Transverse colon (tissue), 4 donors: ENCODE measurements around the gene SORL1. TPM values are rescaled to one million over a fixed set of nuclear protein-coding genes. Genes with fewer than 3 reads are reported as not detected.

Source experiments
- DNase-seq: peaks from one replicate; pipeline ENCODE4 v3.0.0-alpha.2; 2019
- H3K27ac ChIP-seq, 4 donors: fragments of 200-600 bp; sonication (generic); 2 replicates each; pipeline ENCODE4 v1.5.1; 2016 to 2018; ENCODE audit warnings: inconsistent platforms in 4 of 4
- H3K27me3 ChIP-seq: fragments of 200-600 bp; sonication (generic); 2 replicates; pipeline ENCODE4 v1.5.1; 2017; ENCODE audit warnings: inconsistent platforms
- H3K36me3 ChIP-seq, 4 donors: fragments of 200-600 bp; sonication (generic); 2 replicates each; pipeline ENCODE4 v1.5.1; 2017 to 2019; ENCODE audit warnings: inconsistent platforms in 4 of 4
- H3K4me1 ChIP-seq, 4 donors: fragments of 200-600 bp; sonication (generic); 2 replicates each; pipeline ENCODE4 v1.5.1; 2017 to 2020; ENCODE audit warnings: inconsistent platforms in 4 of 4
- H3K4me3 ChIP-seq, 4 donors: fragments of 200-600 bp; sonication (generic); 1 replicate in 1 of 4; 2 replicates in 3 of 4; pipeline versions ENCODE4 v1.5.1 to v1.6.1; 2017 to 2019; ENCODE audit warnings: inconsistent platforms in 4 of 4
- H3K9me3 ChIP-seq, 2 donors: fragments of 200-600 bp; sonication (generic); 2 replicates each; pipeline ENCODE4 v1.5.1; 2017 to 2019; ENCODE audit warnings: inconsistent platforms in 2 of 2
- EP300 ChIP-seq: sonication (generic); formaldehyde crosslinking; IDR thresholded peaks from one replicate; pipeline ENCODE4 v1.6.1; 2017; ENCODE audit warnings: antibody characterized with exemption, low read depth
- POLR2A ChIP-seq: fragments of 450-650 bp; IDR thresholded peaks from one replicate; pipeline ENCODE4 v1.6.1; 2016; ENCODE audit warnings: antibody characterized with exemption, mild to moderate bottlenecking, moderate library complexity
- POLR2AphosphoS5 ChIP-seq, 3 donors: sonication (generic); formaldehyde crosslinking; IDR thresholded peaks; one replicate each; pipeline ENCODE4 v1.6.1; 2016; ENCODE audit warnings: antibody characterized with exemption in 3 of 3
- WGBS, 2 donors: methylation state at CpG; one replicate each; pipeline ENCODE4 v1.1.5; 2018; ENCODE audit warnings: low coverage in 1 of 2; 5-methylcytosine and 5-hydroxymethylcytosine counted together
- in situ Hi-C, 4 donors: fragments of 200-750 bp; cut with MboI; loops; one replicate each; pipeline versions ENCODE4 v1.15.0 to v1.15.1; 2017; ENCODE audit warnings: low sequenced_read_pairs in 3 of 4, low pct_ligation_motif_present in 1 of 4, low pct_unique_long_range_greater_than_20kb in 1 of 4
- intact Hi-C: fragments of 100-400 bp; cut with DNase I; formaldehyde crosslinking; loops from one replicate; pipeline ENCODE4 v1.15.1; 2023; ENCODE audit warnings: low total_unique reads
- total RNA-seq, 4 donors: library from RNA; depleted of rRNA; stranded (reverse); fragments of >200 nt; gene quantifications; one replicate each; pipeline ENCODE4 v1.1.0, GENCODE V29; 2016
- TF ChIP-seq, protein P1 (sequence below), 5 experiments: fragments of 200-600 bp in 3 of 5; fragments of 450-650 bp in 2 of 5; sonication (generic) in 3 of 5; IDR thresholded peaks; 1 replicate in 2 of 5; 2 replicates in 3 of 5; pipeline ENCODE4 v1.5.1; 2016 to 2017; ENCODE audit warnings: antibody characterized with exemption in 5 of 5, inconsistent platforms in 3 of 5, mild to moderate bottlenecking in 2 of 5, moderate library complexity in 1 of 5

The SORL1 gene
- total RNA-seq, 4 donors from 2014 or later = 81.6 to 338 (median 129) TPM

DNA sequence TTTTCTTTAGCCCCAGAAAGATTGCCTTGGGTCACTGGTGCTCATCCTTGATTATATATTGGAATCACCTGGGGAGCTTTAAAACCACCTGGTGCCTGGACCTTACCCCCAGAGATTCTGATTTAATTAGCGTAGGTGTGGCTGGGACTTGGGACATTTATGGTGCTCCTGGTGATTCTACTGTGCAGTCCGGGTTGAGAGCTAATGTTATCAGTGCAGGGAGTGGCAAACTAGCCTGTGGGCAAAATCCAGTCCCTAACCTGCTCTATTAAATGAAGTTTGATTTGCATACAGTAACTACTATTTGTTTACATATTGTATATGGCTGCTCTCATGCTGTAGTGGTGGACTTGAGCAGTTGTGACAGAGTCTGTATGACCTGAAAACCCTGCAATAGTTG, 134.6 kb downstream of the SORL1 start:
- peaks cover 0 to 23% (median 17%) of the 10 kb centered on the region in 4 donors for H3K4me1 ChIP-seq
- TF ChIP-seq POLR2AphosphoS5 (IDR thresholded peaks at IDR 0.05) = peak in 2 of 3 donors; percentile 31 to 55
- TF ChIP-seq EP300 = no peak
- TF ChIP-seq POLR2A = no peak
- TF ChIP-seq, protein P1, sequence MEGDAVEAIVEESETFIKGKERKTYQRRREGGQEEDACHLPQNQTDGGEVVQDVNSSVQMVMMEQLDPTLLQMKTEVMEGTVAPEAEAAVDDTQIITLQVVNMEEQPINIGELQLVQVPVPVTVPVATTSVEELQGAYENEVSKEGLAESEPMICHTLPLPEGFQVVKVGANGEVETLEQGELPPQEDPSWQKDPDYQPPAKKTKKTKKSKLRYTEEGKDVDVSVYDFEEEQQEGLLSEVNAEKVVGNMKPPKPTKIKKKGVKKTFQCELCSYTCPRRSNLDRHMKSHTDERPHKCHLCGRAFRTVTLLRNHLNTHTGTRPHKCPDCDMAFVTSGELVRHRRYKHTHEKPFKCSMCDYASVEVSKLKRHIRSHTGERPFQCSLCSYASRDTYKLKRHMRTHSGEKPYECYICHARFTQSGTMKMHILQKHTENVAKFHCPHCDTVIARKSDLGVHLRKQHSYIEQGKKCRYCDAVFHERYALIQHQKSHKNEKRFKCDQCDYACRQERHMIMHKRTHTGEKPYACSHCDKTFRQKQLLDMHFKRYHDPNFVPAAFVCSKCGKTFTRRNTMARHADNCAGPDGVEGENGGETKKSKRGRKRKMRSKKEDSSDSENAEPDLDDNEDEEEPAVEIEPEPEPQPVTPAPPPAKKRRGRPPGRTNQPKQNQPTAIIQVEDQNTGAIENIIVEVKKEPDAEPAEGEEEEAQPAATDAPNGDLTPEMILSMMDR (IDR thresholded peaks at IDR 0.05) = no peak
- H3K27ac ChIP-seq = peak overlapping the region; percentile 74 to 82 (median 79)
- no peaks in the 10 kb centered on the region for H3K9me3 ChIP-seq
- in situ Hi-C loops (no loop called here), intact Hi-C loops (no loop called here)
- no peaks in the 10 kb centered on the region for H3K36me3 ChIP-seq
- H3K27me3 ChIP-seq = no peaks in the 10 kb centered on the region
- peak; percentile 68 for DNase-seq
- 56% methylated on average over 2 of the region's 2 CpGs; no CpG with 5 or more reads in 1 of the 2 donors for WGBS, 2 donors
- no peak overlapping the region for H3K4me3 ChIP-seq

DNA sequence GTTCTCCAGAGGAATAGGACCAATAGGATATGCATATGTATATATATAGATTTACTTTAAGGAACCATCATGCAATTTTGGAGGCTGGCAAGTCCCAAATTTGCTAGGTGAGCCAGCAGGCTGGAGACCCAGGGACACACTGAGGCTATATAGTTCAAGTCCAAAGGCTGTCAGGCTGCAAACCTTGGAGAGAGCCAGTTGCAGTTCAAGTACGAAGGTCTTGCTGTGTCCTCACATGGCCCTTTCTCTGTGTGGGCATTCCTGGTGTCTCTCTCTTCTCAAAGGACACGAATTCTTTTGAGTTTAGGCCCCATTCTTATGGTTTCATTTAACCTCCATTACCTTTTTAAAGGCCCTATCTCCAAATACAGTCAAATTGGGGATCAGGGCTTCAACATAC, 135.1 kb downstream of the SORL1 start:
- 20 to 51% methylated on average over 1 to 2 of the region's 2 CpGs for WGBS, 2 donors
- peak; percentile 37 for DNase-seq
- peak overlapping the region; percentile 47 to 79 (median 74) for H3K27ac ChIP-seq

DNA sequence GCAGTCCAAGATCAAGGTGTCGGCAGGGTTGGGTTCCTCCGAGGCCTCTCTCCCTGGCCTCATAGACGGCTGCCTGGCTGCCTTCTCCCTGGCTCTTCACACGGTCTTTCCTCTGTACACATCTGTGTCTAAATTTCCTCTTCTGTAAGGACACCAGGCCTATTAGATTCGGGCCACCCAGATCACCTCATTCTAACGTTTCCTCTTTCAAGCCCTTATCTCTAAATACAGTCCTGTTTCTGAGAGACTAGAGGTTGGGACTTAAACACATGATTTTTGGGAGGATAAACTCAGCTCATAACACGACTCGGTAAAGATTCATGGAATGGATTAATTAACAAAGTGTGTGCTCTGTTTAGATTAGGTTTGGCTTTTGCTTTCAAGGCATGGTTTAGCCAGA, 136.6 kb downstream of the SORL1 start:
- no peaks in the 10 kb centered on the region for H3K27me3 ChIP-seq

More for the DNA sequence above, 135.1 kb downstream of the SORL1 start:
- in situ Hi-C loops = no loop called here
- TF ChIP-seq EP300 = no peak
- TF ChIP-seq, protein P1 (IDR thresholded peaks at IDR 0.05) = no peak
- no peak for TF ChIP-seq POLR2A
- TF ChIP-seq POLR2AphosphoS5 (IDR thresholded peaks at IDR 0.05) = no peak
- no peaks in the 10 kb centered on the region for H3K9me3 ChIP-seq
- intact Hi-C loops = no loop called here
- H3K36me3 ChIP-seq = no peaks in the 10 kb centered on the region
- no peaks in the 10 kb centered on the region for H3K27me3 ChIP-seq
- H3K4me1 ChIP-seq = peaks cover 0 to 23% (median 15%) of the 10 kb centered on the region in 4 donors
- no peak overlapping the region for H3K4me3 ChIP-seq

DNA sequence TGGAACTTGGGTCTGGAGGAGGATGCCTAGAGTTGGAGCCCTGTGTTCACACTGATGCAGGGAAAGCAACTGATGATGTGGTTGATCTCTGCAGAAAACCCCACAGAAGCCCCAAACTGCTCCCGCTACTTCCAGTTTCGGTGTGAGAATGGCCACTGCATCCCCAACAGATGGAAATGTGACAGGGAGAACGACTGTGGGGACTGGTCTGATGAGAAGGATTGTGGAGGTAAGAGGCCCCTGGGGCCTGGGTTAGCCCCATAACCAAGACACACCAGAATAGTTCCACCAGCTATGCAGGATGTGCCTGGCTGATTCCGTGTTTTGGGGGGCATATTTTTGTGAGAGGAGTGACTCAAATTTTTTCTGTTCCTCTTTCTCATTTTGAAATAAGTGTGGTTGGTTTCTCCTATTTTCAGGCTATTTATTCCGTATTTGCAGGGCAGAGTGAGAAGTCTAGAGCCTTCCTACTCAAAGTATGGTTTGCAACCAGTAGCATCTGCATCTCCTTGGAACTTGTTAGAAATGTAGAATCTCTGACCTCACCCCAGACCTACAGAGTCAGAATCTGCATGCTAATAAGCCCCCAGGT, 137.9 kb downstream of the SORL1 start:
- no peaks in the 10 kb centered on the region for H3K9me3 ChIP-seq
- in situ Hi-C loops (loop anchor here (5.0 to 10.0 kb wide), 4 partner anchors 268 to 345 kb away; no protein-coding TSS in a partner anchor), intact Hi-C loops (loop anchor here (10.0 kb wide), 1 partner anchor 345 kb away; no protein-coding TSS in a partner anchor)
- H3K27me3 ChIP-seq = no peaks in the 10 kb centered on the region
- H3K4me3 ChIP-seq = no peak overlapping the region
- H3K27ac ChIP-seq = no peak overlapping the region
- no peak for DNase-seq
- H3K36me3 ChIP-seq = no peaks in the 10 kb centered on the region
- peaks cover 0 to 23% (median 11%) of the 10 kb centered on the region in 4 donors for H3K4me1 ChIP-seq
- TF ChIP-seq EP300 (no peak), POLR2A (no peak), POLR2AphosphoS5 (IDR thresholded peaks at IDR 0.05) (no peak)
- TF ChIP-seq, protein P1 (IDR thresholded peaks at IDR 0.05) = no peak
- 81 to 92% methylated on average over 2 to 5 of the region's 5 CpGs for WGBS, 2 donors

More for the DNA sequence above, 136.6 kb downstream of the SORL1 start:
- Histone ChIP-seq H3K4me1 (peaks cover 0 to 23% (median 12%) of the 10 kb centered on the region in 4 donors), H3K36me3 (no peaks in the 10 kb centered on the region), H3K9me3 (no peaks in the 10 kb centered on the region), H3K27ac (no peak overlapping the region), H3K4me3 (no peak overlapping the region)
- intact Hi-C loops (no loop called here), in situ Hi-C loops (no loop called here)
- no peak for DNase-seq
- WGBS, 2 donors = 68 to 74% methylated on average over 5 to 8 of the region's 8 CpGs
- TF ChIP-seq POLR2AphosphoS5 (IDR thresholded peaks at IDR 0.05) = no peak
- TF ChIP-seq EP300 = no peak
- no peak for TF ChIP-seq POLR2A
- TF ChIP-seq, protein P1 (IDR thresholded peaks at IDR 0.05) = no peak
